GM21576 (cell line): ENCODE results near the gene ZNF408.

Source experiments
- ATAC-seq: cut with Tn5 transposase; IDR thresholded peaks from one replicate; pipeline ENCODE4 v1.9.1; 2021; ENCODE audit warnings: mild to moderate bottlenecking, moderate library complexity; ENCODE audit not compliant: unreplicated experiment

ZNF408 gene

DNA sequence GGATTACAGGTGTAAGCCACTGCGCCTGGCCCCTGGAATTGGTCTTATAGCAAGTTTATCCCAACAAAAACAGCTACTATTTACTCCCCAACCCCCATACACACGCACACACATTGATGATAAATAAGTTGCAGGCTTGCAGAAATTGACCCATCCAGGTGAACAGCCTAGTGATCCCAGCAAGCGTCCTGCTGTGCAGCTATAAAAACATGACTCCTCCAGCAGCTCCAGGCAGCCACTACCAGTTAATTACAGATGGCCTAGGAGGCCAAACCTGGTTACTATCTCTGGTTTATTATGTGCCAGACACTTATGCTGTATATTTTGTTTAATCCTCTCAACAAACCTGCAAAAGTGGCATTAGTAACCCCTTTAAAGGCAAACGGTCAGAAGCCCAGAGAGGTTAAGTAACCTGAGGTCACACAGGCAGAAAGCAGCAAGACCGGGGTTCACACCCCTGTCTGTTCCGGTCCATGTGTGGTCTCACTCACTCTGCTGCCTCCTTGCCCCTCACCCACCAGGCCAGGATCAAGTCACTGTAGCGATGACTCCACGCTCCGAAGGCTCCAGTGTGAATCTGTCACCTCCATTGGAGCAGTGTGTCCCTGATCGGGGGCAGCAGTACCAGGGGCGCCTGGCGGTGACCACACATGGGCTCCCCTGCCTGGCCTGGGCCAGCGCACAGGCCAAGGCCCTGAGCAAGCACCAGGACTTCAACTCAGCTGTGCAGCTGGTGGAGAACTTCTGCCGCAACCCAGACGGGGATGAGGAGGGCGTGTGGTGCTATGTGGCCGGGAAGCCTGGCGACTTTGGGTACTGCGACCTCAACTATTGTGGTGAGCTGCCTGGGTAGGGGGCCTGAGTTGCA is 24.7 kb downstream of the ZNF408 start:
- no peak for ATAC-seq

DNA sequence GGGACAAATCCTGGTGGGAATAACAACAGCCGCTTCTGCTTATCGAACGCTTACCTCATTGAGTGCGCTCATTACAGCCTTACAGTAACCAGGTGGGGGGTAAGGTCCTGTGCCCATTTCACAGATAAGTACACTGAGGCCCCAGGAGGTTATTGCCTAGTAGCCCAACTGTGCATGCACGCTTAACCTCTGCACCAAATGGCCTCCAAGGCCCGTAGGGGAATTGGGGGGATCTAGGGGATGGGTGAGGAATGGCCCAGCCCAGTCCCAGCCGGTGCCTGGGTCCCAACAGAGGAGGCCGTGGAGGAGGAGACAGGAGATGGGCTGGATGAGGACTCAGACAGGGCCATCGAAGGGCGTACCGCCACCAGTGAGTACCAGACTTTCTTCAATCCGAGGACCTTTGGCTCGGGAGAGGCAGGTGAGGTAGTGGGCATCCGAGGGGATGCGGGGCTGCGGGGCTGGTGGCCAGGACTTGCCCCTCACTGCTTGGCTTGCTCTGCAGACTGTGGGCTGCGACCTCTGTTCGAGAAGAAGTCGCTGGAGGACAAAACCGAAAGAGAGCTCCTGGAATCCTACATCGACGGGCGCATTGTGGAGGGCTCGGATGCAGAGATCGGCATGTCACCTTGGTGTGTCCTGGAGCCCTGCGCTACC is 25.5 kb downstream of the ZNF408 start:
- no peak for ATAC-seq

DNA sequence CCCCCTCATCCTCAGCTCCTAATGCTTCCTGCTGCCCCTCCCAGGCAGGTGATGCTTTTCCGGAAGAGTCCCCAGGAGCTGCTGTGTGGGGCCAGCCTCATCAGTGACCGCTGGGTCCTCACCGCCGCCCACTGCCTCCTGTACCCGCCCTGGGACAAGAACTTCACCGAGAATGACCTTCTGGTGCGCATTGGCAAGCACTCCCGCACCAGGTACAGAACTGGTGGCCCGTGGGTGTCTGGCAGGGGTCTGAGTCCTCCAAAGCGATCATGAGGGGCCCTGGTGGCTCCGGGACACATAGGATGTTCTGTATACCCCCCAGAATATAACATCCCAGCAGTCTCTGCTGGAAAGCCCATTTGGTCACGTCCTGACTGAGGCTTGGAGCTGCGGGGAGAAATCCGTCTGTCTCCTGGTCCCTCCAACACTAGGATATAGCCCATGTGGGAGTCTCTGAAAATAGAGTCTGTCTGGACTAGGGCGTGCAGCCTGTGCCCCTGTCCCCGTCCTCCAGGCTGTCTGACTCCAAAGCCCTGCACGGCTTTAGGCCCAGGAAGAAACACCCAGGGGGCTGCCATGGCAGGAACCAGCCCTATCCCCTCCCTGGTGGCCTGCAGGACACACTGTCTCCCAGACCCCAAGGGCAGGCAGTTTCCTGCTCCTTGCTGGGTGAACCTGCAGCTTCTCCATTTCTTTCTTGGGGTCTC is 27.3 kb downstream of the ZNF408 start:
- ATAC-seq = no peak

DNA sequence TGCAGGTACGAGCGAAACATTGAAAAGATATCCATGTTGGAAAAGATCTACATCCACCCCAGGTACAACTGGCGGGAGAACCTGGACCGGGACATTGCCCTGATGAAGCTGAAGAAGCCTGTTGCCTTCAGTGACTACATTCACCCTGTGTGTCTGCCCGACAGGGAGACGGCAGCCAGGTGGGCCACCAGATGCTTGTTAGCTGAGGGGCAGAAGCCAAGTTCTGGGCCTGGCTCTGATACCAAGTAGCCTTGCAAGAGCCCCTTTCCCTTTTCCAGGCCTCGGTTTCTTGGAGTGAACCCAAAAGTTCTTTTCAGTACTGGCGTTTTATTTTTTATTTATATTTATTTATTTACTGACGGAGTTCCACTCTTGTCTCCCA is 27.8 kb downstream of the ZNF408 start:
- ATAC-seq = no peak

DNA sequence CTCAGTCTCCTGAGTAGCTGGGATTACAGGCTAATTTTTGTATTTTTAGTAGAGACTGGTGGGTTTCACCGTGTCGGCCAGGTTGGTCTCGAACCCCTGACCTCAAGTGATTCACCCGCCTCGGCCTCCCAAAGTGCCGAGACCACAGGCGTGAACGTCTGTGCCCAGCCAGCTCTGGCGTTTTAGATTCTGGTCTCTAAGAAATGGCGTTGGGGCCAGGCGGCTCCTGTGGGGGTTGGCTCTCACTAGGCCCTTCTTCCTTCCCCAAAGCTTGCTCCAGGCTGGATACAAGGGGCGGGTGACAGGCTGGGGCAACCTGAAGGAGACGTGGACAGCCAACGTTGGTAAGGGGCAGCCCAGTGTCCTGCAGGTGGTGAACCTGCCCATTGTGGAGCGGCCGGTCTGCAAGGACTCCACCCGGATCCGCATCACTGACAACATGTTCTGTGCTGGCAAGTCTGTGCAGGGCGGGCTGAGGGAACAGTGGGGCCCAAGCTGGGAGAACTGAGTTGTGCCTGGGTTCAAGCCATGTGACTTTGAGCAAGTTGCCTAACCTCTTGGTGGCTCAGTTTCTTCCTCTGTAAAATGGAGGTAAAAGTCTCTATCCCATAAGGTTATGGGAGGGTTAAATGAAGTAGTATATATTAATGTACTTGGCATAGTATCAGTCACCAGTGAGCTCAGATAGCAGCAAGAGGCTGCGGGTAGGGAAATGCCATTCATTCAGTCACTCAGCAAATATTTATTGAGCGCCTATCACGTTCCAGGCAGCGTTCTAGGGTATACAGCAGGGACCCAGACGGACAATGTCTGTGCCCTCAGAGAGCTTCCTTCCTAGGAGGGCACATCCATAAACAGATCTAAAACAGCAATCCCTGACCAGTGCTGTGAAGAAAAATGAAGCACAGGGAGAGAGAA is 28.5 kb downstream of the ZNF408 start:
- no peak for ATAC-seq

DNA sequence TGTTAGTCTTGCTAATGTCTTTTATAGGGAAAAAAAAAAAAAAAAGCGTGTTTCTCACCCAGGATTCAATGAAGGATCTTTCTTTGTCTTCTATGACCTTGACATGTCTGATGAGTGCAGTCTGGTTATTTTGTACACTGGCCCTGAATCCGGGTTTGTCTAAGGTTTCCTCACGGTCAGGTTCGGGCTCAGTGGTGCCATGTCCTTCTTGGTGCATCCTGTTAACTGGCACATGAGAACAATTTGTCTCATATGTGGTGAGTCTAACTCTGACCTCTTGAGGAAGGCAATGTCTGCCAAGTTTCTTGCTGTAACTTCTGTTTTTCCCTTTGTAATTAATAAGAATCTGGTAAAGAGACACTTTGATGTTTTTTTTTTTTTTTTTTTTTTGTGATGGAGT is 30.7 kb downstream of the ZNF408 start:
- ATAC-seq = no peak

DNA sequence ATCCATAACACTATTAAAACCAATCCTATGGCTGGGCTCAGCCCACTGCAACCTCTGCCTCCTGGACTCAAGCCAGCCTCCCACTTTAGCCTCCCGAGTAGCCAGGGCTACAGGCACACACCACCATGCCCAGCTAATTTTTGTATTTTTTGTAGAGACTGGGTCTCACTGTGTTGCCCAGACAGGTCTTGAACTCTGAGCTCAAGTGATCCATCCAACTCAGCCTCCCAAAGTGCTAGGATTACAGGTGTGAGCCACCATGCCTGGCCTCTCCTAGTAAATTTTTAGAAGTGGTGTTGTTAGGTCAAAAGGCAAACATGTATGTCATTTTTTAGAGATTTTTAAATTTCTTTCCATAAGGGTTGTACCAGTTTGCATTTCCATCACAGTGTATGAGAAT is 32.4 kb downstream of the ZNF408 start:
- no peak for ATAC-seq

DNA sequence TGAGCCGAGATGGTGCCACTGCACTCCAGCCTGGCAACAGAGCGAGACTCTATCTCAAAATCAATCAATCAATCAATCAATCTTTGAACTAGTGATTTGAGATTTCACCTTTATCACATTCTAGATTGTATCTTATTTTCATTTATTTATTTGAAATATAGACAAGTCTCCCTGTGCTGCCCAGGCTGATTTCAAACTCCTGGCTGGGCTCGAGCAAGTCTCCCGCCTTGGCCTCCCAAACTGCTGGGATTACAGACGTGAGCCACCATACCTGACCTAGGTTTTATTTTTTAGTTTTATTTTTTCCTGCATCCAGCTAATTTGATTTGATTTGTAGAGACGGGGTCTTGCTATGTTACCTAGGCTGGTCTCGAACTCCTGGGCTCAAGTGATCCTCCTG is 35.3 kb downstream of the ZNF408 start:
- ATAC-seq = no peak

DNA sequence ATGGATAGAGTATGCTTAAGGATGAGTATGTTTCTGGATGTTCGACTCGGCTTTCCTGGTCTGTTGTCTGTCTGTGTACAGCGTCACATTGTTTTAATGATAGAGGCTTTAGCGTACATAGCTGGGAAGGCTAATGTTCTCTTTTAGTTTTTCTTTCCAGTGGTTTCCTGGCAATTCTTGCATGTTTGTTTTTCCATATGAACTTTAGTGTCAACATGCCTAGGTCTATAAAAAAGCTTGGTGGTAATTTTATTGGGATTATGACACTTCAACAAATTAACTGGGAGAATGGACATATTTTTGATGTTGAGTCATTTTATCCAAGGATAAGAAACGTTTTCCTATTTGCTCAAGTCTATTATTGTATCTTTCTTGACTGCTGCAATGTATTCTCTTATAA is 35.8 kb downstream of the ZNF408 start:
- ATAC-seq = no peak

DNA sequence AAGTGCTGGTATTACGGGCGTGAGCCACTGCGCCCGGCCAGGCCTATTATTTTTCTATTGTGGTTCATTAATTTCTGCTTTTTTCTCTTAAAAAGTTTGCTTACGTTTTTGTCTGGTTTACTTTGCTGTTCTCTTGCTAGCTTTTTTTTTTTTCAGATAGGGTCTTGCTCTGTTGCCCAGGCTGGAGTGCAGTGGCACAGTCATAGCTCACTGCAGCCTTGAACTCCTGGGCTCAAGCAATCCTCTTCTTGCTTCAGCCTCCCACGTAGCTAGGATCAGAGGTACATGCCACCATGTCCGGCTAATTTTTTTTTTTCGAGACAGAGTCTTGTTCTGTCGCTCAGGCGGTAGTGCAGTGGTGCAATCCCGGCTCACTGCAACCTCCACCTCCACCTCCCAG is 36.9 kb downstream of the ZNF408 start:
- no peak for ATAC-seq

DNA sequence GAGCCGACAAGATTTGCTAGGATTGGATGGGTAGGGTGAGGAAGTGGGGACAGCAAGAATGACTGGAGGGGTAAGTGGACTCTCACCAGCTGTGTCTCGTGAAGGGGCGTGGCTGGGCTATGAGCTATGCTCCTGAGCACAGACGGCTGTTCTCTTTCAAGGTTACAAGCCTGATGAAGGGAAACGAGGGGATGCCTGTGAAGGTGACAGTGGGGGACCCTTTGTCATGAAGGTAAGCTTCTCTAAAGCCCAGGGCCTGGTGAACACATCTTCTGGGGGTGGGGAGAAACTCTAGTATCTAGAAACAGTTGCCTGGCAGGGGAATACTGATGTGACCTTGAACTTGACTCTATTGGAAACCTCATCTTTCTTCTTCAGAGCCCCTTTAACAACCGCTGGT is 38.1 kb downstream of the ZNF408 start:
- no peak for ATAC-seq

DNA sequence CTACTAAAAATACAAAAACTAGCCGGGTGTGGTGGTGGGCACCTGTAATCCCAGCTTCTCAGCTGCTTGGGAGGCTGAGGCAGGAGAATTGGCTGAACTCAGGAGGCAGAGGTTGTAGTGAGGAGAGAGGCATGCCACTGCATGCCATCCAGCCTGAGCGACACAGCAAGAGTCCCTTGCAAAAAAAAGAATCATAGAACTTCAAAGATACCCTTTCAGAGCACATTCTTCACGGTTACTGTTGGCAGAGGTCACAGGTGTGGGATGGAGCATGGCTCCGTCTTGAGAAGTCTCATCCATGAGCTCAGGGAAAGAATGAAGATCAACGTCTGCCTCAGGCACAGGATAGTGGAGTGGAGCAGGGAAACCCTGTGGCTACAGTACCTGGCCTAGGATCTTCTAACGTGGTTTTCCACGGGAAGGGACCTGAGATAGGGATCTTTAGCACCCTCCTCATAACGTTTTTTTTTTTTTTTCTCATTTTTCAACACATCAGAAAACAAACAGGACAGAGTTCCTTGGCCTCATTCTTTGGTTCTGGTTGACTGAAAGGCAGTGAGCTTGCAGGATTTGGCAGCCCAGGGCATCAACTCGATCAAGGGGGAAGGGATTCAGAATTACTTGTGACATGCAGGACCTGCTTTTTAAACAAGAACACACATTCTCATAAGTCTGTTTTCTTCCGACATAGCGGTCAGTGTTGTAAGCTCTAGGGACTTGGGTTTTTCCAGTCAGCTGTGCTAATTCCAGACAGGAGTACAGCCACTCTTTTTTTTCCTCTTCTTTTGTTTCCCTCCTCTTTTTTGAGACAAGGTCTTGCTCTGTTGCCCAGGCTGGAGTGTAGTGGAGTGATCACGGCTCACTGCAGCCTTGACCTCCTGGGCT is 41.0 kb downstream of the ZNF408 start:
- ATAC-seq = no peak

DNA sequence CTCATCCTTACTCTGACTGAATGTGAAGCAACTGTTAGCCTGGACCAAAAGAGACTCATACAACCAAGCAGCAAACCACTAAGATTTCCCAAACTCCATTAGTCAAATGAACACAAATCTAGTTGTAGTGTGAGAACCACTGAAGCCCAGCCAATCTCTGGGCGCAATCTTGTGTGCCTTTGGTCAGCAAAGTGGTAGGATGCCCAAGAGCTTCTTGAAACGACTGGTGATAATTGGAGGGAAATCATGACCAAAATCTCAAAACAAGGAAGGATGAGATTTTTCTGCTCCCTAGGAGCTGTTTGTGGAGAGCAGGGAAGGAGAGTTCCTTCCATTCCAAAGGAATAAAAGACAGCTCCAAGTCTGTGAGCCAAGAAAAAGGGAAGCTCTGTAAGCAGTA is 42.2 kb downstream of the ZNF408 start:
- ATAC-seq = no peak

DNA sequence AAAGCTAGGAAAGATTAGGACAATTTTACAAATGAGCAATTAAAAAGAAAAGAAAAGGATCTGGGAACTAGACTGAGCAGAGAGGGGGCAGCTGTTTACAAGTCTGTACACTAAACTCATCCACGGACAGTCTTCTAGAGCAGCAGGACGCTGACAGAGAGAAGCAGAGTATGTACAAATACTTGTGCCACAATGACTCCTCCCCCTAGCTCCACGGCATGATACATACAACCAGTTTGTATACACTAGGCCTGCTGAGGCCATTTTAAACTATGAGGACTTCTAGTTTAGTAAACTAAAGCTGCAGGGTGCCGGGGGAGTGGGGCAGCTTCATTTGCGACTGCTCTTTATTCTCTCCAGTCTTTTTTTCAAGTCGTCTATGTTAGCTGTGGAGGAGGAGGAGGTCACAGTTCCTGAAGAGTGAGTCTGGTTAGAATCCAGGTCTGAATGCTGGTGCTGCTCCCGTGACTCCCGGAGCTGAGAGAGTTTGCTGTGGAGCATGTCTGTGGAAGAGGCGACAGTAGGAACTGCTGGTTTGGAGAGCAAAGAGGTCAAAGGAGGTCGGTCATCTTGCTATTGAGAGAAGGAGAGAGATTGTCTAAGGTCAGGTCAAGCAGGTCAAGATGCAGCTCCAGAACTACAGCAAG is 43.0 kb downstream of the ZNF408 start:
- ATAC-seq = no peak

DNA sequence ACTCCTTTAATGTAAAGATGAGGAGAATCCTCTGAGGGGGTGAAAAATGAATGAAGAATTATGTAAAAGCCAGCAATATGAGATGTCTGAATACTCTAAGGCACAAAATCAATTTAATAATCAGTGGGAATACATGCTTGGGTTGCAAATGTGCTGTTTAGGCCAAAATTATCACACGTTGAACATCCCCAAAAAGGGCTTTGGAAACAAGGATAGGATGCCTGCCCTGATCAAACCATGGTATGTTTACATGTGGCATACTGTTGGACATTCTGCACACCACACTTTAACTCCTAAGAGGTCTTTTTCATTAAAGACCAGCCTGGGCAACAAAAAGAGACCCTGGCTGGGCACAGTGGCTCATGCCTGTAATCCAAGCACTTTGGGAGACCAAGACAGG is 44.5 kb downstream of the ZNF408 start:
- ATAC-seq = no peak

DNA sequence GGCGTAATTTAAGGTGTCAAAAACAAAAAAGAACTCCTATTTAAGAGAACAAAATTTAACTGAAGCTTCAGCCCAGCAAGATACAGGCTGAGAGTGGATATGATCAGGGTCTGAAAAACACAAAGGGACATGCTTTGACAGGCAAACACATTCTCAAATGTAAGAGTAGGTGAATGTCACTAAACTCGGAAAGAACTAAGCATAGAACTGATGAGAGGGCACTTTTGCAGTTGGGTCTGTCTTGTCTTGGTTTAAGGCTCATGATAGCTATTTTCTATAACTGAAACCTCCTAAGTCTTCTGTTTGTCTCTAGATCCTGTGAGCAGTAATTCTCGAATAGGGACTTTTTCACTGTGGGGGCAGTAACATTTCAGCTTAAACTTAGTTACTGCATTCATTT is 45.2 kb downstream of the ZNF408 start:
- ATAC-seq = no peak

DNA sequence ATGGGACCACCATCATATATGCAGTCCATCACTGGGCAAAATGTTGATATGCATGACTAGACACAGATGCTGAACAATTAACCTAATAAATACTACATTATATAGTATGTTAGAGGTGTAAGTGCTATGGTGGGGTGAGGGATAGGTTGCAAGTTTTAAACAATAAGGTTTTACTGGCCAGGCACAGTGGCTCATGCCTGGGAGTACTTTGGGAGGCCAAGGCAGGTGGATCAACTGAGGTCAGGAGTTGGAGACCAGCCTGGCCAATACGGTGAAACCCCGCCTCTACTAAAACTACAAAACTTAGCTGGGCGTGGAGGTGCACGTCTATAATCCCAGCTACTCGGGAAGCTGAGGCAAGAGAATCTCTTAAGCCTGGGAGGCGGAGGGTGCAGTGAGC is 46.3 kb downstream of the ZNF408 start:
- ATAC-seq = no peak
